ENCODE results near the gene FSTL5. TPM values are rescaled to one million over a fixed set of nuclear protein-coding genes. Genes with fewer than 3 reads are reported as not detected.

The FSTL5 gene
- total RNA-seq, 1 experiment from 2014 or later = not detected

DNA sequence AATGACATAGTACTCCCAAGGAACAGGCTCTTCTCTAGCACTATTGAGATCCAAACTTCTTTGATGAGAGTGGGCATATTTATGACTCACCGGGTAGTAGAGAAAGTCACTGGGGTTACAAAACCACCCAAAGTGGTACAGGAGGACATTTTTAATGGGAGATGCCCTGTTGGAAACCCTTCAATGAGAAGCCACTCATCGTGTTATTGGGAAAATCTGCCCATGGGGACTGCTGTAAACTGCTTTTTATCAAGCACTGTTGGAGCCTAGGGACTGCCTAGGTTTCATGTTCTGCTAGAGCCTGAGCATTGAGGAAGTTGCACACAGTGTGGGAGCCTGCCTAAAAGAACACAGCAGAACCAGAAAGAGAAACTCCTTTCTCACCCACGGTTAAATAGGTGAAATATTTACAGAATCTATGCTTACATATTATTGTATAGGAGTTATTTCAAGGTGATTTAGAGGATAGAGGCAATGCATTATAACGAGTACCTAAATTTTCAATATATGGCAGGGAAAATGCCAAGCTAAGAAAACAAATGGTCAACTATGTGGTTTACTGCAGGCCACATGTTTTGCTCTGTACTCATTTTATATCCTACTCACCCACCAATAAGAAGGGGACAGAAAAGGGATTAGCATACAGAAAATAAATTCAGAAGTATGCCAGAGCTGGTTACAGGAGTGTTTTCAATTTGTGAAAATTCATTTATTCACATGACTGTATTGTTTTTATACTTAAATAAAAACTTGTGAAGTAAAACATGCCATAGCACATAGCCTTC is 559.1 kb downstream of the FSTL5 start (continued):
- TF ChIP-seq, protein P1, sequence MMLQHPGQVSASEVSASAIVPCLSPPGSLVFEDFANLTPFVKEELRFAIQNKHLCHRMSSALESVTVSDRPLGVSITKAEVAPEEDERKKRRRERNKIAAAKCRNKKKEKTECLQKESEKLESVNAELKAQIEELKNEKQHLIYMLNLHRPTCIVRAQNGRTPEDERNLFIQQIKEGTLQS (IDR thresholded peaks at IDR 0.05) = no peak
- no peak for TF ChIP-seq POLR2A (IDR thresholded peaks at IDR 0.05; ENCODE audit: borderline replicate concordance, extremely low read depth, insufficient read depth, insufficient read length)
- TF ChIP-seq SIN3A (IDR thresholded peaks at IDR 0.05; ENCODE audit: low read depth) = no peak
- no peak for TF ChIP-seq JUND (IDR thresholded peaks at IDR 0.05)
- TF ChIP-seq ZNF274 (IDR thresholded peaks at IDR 0.05; ENCODE audit: low read depth, low read length) = no peak
- no peak for TF ChIP-seq YY1 (IDR thresholded peaks at IDR 0.05; ENCODE audit: extremely low read depth, insufficient replicate concordance, low read depth, low read length)
- TF ChIP-seq, protein P2, sequence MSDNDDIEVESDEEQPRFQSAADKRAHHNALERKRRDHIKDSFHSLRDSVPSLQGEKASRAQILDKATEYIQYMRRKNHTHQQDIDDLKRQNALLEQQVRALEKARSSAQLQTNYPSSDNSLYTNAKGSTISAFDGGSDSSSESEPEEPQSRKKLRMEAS (IDR thresholded peaks at IDR 0.05) = no peak

DNA sequence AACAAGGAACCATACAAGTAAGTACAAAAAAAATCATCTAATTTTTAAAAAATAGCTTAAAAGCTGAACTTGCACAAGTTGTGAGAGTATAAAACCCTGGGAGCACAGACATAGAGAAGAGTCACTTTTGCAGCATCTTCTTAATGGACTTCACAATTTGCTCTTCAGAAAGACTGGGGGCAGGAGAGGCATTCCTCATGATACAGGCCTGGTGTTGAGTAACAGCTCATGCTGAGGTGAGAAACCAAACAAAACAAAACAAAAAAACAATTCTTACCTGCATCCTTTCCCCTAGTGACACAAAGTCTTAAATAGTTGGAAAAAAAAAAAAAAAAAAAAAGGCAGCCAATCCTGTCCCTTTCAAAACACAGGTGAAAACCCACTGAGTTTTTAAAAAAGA is 562.8 kb downstream of the FSTL5 start:
- Histone ChIP-seq H3K9ac (ENCODE audit: low read length) (no peak overlapping the region), H3K4me1 (ENCODE audit: control insufficient read depth in 1 of 2, insufficient read depth in 2 of 2, low read length in 2 of 2) (no peaks in the 10 kb centered on the region), H3K4me3 (replicated peaks in 1 of 2; ENCODE audit: low read depth in 1 of 2, low read length in 2 of 2) (no peak overlapping the region), H2AFZ (ENCODE audit: low read depth, low read length, poor library complexity, severe bottlenecking) (peak overlapping the region; percentile 47), H3K27ac (ENCODE audit: low read depth, low read length) (no peak overlapping the region), H4K20me1 (ENCODE audit: insufficient read depth) (no peaks in the 10 kb centered on the region), H3K9me3 (ENCODE audit: control insufficient read depth in 1 of 2, insufficient read depth in 1 of 2, low read depth in 1 of 2, low read length in 2 of 2) (no peaks in the 10 kb centered on the region), H3K27me3 (ENCODE audit: insufficient read depth, low read length) (no peaks in the 10 kb centered on the region), H3K79me2 (ENCODE audit: insufficient read depth, low read length) (no peaks in the 10 kb centered on the region), H3K36me3 (ENCODE audit: control insufficient read depth in 1 of 2, insufficient read depth in 2 of 2, low read length in 2 of 2) (no peaks in the 10 kb centered on the region), H3K4me2 (ENCODE audit: low read length) (no peak overlapping the region), H3K9me2 (ENCODE audit: insufficient read depth) (no peaks in the 10 kb centered on the region)
- DNase-seq (ENCODE audit: low read depth, low spot score) = no peak
- no TSS peak for BruUV-seq (replicated peaks)
- TF ChIP-seq POLR2A (IDR thresholded peaks at IDR 0.05; ENCODE audit: borderline replicate concordance, extremely low read depth, insufficient read depth, insufficient read length) (no peak), SP1 (IDR thresholded peaks at IDR 0.05; ENCODE audit: low read depth) (no peak), ELF1 (IDR thresholded peaks at IDR 0.05; ENCODE audit: borderline replicate concordance, low read depth) (no peak), FOSL1 (IDR thresholded peaks at IDR 0.05; ENCODE audit: low read depth) (no peak), EGR1 (IDR thresholded peaks at IDR 0.05; ENCODE audit: low read depth) (no peak)
- TF ChIP-seq, protein P2 (IDR thresholded peaks at IDR 0.05) = no peak
- no peak for ATAC-seq
- CTCF ChIA-PET = no interaction called here
- intact Hi-C loops (cut with micrococcal nuclease) = no loop called here
- RAD21 ChIA-PET (ENCODE audit: low non-redundant PET in 1 of 2, low total read pairs in 2 of 2, uncharacterized antibody in 2 of 2, unreplicated experiment in 2 of 2) = no interaction called here
- POLR2A ChIA-PET = no interaction called here
